A673 (cell line): Measurements from ENCODE around the gene IL23A.
"Not testable (repeated sequence)": the region's sequence is repeated elsewhere in the genome, so short reads cannot be mapped to it uniquely, and the experiment has no call there.

Experiments
- EZH2 ChIP-seq: fragments of 200-600 bp; sonication (generic); IDR thresholded peaks from 2 replicates; pipeline ENCODE4 v1.6.1; 2017; ENCODE audit warnings: borderline replicate concordance, low read depth, mild to moderate bottlenecking, mixed read lengths, antibody characterized with exemption, low read length; ENCODE audit not compliant: poor library complexity, severe bottlenecking
- TF ChIP-seq, protein P1 (sequence below): fragments of 300-800, 200-600 bp; sonication (generic); conservative IDR thresholded peaks from 2 replicates; pipeline ENCODE4 v1.5.1; 2017; ENCODE audit warnings: low read depth, mild to moderate bottlenecking, antibody characterized with exemption, low read length, moderate library complexity, mixed read lengths

DNA sequence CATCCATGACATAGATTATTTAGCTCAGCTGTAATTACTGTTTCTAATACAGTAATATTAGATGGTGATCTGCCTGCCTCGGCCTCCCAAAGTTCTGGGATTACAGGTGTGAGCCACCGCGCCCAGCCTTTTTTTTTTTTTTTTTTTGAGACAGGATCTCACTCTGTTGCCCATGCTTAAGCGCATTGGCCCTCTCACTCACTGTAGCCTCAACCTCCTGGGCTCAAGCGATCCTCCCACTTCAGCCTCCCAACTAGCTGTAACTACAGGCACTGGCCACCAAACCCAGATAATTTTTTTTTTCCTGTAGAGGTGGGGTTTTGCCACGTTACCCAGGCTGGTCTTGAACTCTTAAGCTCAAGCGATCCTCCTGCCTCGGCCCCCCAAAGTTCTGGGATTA is 3.2 kb upstream of the IL23A start:
- not testable (repeated sequence) for TF ChIP-seq EZH2
- TF ChIP-seq, protein P1, sequence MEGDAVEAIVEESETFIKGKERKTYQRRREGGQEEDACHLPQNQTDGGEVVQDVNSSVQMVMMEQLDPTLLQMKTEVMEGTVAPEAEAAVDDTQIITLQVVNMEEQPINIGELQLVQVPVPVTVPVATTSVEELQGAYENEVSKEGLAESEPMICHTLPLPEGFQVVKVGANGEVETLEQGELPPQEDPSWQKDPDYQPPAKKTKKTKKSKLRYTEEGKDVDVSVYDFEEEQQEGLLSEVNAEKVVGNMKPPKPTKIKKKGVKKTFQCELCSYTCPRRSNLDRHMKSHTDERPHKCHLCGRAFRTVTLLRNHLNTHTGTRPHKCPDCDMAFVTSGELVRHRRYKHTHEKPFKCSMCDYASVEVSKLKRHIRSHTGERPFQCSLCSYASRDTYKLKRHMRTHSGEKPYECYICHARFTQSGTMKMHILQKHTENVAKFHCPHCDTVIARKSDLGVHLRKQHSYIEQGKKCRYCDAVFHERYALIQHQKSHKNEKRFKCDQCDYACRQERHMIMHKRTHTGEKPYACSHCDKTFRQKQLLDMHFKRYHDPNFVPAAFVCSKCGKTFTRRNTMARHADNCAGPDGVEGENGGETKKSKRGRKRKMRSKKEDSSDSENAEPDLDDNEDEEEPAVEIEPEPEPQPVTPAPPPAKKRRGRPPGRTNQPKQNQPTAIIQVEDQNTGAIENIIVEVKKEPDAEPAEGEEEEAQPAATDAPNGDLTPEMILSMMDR, result not testable (repeated sequence)
